ENCODE data around the gene STX10. TPM values are rescaled to one million over a fixed set of nuclear protein-coding genes. Genes with fewer than 3 reads are reported as not detected.

Gene STX10
- total and polyA plus RNA-seq, 9 of the 15 experiments (the other 6 are each of a cell fraction or from before 2014, with no cell fraction given) = 0.51 to 66.3 (median 31.0) TPM

GRCh38 chr19:13162724-13163608, 12.8 kb upstream of the STX10 start (continued):
- no peak for TF ChIP-seq NR3C1 (CRISPR knock-in tag; IDR thresholded peaks at IDR 0.05)
- TF ChIP-seq HMBOX1 (IDR thresholded peaks at IDR 0.05) = no peak
- peak; percentile 65; the same call in 1 of the 2 replicates for TF ChIP-seq ZNF175 (CRISPR knock-in tag; IDR thresholded peaks at IDR 0.05; ENCODE audit: low read depth)
- TF ChIP-seq CXXC5 (CRISPR knock-in tag; IDR thresholded peaks at IDR 0.05) = peak; percentile 82
- no peak for TF ChIP-seq ZNF507 (tag; conservative IDR thresholded peaks at IDR 0.05)
- TF ChIP-seq ZNF41 (CRISPR knock-in tag; conservative IDR thresholded peaks at IDR 0.05) = no peak
- peak; percentile 63; the same call in 1 of the 2 replicates for TF ChIP-seq ARID4B (CRISPR knock-in tag; IDR thresholded peaks at IDR 0.05)
- TF ChIP-seq HOXB6 (CRISPR knock-in tag; IDR thresholded peaks at IDR 0.05; ENCODE audit: borderline replicate concordance) = no peak
- no peak for TF ChIP-seq TAL1 (IDR thresholded peaks at IDR 0.05)
- peak; percentile 49 for TF ChIP-seq ZNF12 (CRISPR knock-in tag; IDR thresholded peaks at IDR 0.05)
- TF ChIP-seq USF2 (CRISPR knock-in tag; IDR thresholded peaks at IDR 0.05) = peak; percentile 48
- TF ChIP-seq ZNF445 (CRISPR knock-in tag; IDR thresholded peaks at IDR 0.05; ENCODE audit: low read depth) = no peak
- no peak for TF ChIP-seq ZNF347 (CRISPR knock-in tag; IDR thresholded peaks at IDR 0.05; ENCODE audit: low read depth)
- TF ChIP-seq NFIC (IDR thresholded peaks at IDR 0.05) = peak; percentile 33; the same call in 1 of the 2 replicates
- TF ChIP-seq GATAD2A (IDR thresholded peaks at IDR 0.05) = peak; percentile 19; the same call in 1 of the 2 replicates
- no peak for TF ChIP-seq POU5F1 (IDR thresholded peaks at IDR 0.05; ENCODE audit: borderline replicate concordance, low read depth, low read length, partially characterized antibody)
- TF ChIP-seq ZNF717 (CRISPR knock-in tag; IDR thresholded peaks at IDR 0.05) = no peak
- TF ChIP-seq TRIM24 (IDR thresholded peaks at IDR 0.05) = no peak
- TF ChIP-seq ARID1B (IDR thresholded peaks at IDR 0.05) = peak; percentile 14; the same call in 1 of the 2 replicates
- no peak for TF ChIP-seq NFYB (IDR thresholded peaks at IDR 0.05; ENCODE audit: extremely low read depth, insufficient read length)
- TF ChIP-seq SPI1 (IDR thresholded peaks at IDR 0.05; ENCODE audit: borderline replicate concordance, low read depth, low read length) = 0 out of 2 replicates have a peak, but pooled peaks have one; percentile 2

Data from K562 (cell line).